GM21825 (cell line): Measurements from ENCODE around the gene MLEC.

ENCODE experiments used
- ATAC-seq: cut with Tn5 transposase; IDR thresholded peaks from one replicate; pipeline ENCODE4 v1.9.1; 2021; ENCODE audit warnings: mild to moderate bottlenecking, moderate library complexity; ENCODE audit not compliant: unreplicated experiment

MLEC gene

DNA sequence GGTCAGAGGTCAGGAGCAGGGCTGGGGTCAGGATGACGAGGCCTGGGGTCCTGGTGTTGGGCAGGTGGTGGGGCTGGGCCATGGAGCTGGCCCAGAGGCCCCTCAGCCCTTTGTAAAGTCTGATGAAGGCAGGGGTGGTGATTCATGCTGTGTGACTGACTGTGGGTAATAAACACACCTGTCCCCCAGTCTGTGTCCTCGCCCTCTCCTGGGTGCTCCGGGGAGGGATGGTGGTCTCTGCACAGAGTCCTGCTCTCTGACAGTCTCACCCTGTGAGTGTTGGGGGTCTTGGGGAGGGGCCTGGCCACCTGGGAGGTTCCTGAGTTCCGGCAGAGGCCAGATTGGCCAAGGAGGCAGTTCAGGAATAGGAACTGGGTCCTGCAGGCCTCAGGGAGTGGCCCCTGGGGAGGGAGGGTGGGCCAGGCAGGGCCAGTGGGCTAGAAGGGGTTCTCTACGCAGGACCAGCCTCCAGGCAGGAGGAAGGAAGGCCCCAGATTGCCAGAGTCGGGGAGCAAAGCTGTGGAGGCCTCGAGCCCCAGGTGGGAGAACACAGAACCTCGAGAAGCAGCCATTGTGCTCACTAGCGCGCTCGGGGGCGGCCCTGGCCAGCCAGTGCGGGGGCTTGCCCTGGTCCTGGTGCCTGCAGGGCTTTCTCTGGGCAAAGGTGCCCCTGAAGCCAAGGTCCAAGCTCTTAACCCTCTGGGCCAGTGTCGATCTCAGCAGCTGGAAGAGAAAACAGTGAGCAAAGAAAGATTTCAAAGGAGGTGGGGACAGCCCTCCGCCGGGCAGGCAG is 53.1 kb downstream of the MLEC start:
- ATAC-seq = no peak

DNA sequence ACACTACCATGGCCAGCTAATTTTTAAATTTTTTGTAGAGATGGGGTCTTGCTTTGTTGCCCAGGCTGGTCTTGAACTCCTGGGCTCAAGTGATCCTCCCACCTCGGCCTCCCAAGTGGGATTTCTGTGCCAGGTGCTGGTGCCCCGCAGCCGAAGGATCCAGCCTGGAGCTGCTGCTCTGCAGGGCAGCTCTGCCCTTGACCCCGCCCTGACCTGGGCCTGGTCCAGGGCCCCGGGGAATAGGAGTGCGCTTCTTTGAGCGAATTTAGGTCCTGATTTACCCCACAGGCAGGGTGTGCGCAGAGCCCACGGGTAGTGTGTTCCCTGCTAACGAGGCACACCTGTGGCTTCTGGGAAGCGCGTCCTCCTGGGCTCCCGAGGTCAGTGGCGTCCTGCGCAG is 53.9 kb downstream of the MLEC start:
- no peak for ATAC-seq

- ATAC-seq = no peak
Observed at GRCh38 chr12:120741476-120742421, 54.8 kb downstream of the MLEC start.

DNA sequence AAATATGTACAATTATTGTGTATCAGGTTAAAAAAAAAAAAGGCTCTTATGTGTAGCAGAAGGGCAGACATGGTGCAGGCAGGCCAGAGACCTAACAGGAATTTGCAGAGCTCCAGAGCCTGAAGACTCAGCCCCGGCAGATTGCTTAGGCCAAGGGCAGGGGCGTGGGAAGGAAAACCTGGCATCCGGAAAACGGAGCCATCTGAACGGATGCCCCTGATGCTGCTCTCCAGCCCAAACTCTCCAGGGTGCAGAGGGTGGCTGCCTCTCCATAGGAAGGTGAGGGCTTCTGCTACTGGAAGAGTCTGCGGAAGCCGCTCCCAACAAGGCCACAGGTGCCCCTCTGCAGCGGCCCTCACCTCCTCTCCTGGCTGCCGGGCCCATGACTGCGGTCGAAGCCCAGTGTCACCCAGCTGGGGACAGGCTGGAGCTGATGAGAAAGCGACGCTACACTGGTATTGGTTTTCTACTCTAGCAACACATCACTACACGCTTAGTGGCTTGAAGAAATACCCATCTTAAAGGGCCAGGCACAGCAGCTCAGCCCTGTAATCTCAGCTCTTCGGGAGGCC is 58.1 kb downstream of the MLEC start:
- no peak for ATAC-seq

DNA sequence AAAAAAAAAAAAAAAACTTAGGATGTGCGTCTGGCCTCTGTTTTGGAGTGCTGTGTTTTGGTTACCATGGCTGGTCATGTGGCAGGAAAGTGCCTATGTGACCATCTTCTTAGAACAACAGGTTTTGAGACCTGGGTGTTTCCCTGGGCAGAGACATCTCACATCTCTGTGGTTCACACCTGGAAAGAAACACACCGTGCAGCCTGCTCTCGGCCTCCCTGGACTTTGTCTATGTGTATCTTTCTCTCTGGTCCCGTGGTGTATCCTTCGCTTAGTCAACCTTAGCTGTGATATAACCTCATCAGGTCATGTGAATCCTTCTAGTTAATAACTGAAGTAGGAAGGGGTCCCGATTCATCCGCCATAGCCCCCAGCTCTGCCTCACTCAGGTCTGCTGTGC is 61.3 kb downstream of the MLEC start:
- ATAC-seq = no peak

GRCh38 chr12:120749256-120749655 is 62.3 kb downstream of the MLEC start:
- ATAC-seq = no peak

- no peak for ATAC-seq
Observed at GRCh38 chr12:120750806-120751205, 63.9 kb downstream of the MLEC start.

GRCh38 chr12:120751389-120751788 is 64.4 kb downstream of the MLEC start:
- no peak for ATAC-seq
